EH (cell line): ENCODE data around the gene HAUS8.
A peak's percentile ranks its signal among the peaks of the same experiment; 100 is the strongest.
"Not testable (repeated sequence)": the region's sequence is repeated elsewhere in the genome, so short reads cannot be mapped to it uniquely, and the experiment has no call there.

Experiments
- DNase-seq: peaks from one replicate; pipeline ENCODE4 v3.0.0-alpha.2; 2015; ENCODE audit warnings: low read depth

Gene HAUS8

DNA sequence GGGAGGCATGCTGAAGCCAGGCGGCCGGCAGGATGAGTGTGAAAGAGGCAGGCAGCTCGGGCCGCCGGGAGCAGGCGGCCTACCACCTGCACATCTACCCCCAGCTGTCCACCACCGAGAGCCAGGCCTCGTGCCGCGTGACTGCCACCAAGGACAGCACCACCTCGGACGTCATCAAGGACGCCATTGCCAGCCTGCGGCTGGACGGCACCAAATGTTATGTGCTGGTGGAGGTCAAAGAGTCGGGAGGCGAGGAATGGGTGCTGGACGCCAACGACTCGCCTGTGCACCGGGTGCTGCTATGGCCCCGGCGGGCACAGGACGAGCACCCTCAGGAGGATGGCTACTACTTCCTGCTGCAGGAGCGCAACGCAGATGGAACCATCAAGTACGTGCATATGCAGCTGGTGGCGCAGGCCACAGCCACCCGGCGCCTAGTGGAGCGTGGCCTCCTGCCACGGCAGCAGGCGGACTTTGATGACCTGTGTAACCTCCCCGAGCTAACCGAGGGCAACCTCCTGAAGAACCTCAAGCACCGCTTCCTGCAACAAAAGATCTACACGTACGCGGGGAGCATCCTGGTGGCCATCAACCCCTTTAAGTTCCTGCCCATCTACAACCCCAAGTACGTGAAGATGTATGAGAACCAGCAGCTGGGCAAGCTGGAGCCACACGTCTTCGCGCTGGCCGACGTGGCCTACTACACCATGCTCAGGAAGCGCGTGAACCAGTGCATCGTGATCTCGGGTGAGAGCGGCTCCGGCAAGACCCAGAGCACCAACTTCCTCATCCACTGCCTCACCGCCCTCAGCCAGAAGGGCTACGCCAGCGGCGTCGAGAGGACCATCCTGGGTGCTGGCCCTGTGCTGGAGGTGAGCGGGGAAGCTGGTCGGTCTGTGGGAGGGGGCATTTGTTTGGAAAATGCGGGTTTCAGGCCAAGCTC is 26.7 kb upstream of the HAUS8 start:
- no peak for DNase-seq

- DNase-seq, result no peak
These were observed 23.1 kb upstream of the HAUS8 start for GRCh38 chr19:17098326-17098725.

GRCh38 chr19:17097593-17098126 is 22.4 kb upstream of the HAUS8 start:
- DNase-seq, result peak; percentile 66

GRCh38 chr19:17095141-17095919 is 20.1 kb upstream of the HAUS8 start:
- peak; percentile 74 for DNase-seq

- DNase-seq, result not testable (repeated sequence)
These were observed 19.4 kb upstream of the HAUS8 start for GRCh38 chr19:17094694-17095093.

DNA sequence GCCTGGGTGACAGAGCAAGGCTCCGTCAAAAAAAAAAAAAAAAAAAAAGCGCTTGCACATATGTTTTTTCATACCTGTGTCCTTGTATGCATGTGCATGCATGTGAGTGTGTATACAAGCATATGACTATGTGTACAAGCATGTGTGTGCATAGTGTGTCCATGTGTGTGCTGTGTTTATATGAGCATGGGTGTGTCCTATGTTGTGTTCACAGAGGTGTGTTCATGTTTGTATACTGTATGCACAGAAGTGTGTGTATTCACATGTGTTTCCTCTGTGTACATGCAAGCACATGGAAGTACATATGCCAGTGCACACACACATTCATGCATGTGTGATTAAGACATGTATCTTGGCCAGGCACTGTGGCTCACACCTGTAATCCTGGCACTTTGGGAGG is 17.4 kb upstream of the HAUS8 start:
- no peak for DNase-seq

DNA sequence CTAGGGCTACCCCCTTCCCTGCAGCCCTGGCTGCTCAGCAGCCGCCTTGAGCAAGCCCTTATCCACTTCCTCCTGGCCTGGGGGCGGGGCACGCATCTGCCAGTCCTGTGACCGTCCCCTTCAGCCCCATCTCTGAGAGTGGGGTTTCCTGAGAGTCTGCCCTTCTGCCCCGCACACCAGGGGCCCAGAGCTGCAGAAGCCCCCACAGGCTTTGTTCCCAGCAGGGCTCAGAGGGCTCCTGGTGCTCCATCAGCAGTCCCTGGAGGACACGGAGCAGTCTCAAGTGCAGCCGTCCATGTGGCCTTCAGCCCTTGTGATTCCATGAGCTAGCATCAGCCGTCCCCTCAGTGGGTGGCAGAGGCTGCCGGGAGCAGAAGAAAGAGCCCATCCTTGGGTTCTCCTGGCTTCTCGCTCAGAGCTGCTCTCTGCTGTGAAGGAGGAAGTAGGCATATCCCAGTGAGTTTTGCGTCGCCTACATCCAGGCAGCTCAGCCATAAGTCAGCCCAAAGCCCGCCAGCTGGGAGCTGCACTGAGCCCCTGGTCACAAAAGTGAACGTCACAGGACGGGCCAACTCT is 16.6 kb upstream of the HAUS8 start:
- no peak for DNase-seq

DNA sequence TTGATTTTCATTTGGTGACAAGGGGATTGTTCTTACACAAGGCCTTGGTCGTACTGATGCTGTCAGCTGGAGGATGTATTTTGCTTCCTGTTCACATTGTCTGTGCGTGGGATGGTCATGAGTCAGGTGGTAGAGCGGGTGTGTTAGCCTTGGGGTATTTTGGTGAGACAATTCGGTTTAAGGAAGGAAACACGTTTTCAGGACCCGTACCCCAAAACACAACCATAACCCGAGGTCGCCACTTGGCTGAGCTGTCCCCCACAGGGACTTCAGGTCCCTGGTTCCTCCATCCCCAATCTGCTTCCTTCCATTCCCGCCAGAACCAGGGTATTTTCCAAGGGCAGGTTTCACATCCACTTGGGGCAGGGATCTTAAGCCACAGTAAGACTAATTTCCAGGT is 15.3 kb upstream of the HAUS8 start:
- peak; percentile 70 for DNase-seq

DNA sequence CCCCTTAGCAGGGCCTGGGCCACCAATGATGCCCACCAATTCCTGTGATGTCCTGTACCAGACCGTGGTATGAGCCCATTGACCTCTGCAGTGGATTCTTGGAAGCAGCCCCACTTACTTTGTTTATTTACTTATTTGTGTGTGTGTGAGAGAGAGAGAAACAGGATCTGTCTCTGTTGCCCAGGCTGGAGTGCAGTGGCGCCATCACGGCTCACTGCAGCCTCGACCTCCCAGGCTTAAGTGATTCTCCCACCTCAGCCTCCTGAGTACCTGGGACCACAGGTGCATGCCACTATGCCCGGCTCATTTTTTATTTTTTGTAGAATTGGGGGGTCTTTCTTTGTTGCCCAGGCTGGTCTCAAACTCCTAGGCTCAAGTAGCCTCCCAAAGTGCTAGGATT is 13.3 kb upstream of the HAUS8 start:
- no peak for DNase-seq

DNA sequence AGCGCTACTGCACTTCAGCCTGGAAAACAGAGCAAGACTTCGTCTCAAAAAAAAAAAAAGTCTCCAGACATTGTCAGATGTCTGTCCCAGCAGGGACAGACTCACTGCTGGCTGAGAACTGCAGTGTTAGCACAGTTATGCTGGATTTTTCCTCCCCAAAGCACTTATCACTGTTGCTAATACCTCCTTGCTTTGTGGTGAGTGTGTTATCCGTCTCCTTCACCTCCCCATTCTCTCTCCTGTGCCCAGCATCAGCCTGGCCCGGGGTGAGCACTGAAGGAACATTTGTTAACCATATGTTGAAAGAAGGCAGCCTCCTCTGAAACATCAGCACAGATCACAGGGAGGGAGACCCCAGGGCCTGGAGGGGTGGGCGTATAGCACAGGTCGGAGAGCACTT is 11.6 kb upstream of the HAUS8 start:
- no peak for DNase-seq

DNA sequence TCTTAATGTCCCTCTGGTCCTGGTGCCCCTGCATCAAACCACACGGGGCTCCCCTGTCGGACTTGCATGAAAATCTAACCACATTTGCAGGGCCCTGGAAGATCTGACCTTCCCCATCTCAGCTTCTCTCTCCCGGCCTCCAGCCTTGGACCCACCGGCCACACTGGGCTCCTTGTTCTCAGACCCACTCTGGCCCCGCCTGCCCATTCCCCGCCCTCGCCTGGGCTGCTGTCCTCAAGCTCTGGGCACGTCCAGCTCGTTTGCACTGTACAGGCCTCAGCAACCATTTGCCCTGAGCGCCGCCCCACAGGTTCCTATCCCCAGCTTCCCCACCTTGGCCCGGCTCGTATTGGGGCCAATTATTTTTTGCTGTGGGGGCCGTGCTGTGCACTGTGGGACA is 10.9 kb upstream of the HAUS8 start:
- no peak for DNase-seq

GRCh38 chr19:17081672-17082630 is 6.7 kb upstream of the HAUS8 start:
- no peak for DNase-seq

GRCh38 chr19:17080440-17080801 is 5.2 kb upstream of the HAUS8 start:
- DNase-seq, result peak; percentile 46

DNA sequence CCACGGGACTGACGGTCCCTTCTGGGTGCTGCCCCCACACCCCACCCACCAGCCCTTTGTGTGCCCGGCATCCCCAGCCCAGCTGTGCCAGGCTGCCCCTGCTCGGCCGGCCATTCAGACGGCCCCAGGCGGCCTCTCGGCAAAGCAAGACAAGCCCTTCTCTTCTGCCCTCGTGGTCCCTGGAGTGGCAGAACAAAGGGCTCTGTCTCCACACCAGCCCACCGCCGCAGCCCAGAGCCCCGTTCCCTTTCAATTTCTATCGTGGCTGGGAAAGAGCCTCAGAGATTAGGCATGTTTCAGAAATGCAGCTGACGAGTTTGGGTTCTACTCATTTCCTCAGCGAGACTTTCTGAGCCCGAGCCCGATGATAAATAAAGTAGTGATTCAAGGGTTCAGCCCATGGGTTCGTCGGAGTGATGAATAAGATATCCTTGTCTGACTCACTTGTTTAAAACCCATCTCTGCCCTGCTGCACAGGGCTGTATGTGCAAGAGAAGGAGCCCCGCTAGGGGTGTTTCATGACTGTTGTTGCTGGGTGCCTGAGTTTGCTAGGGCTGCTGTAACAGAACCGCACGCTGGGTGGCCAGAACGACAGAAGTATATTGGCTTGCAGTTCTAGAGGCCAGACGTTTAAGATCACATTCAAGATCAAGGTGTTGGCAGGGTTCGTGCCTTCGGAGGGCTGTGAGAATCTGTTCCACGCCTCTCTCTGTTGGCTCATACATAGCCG is 4.6 kb upstream of the HAUS8 start:
- DNase-seq, result peak; percentile 100

DNA sequence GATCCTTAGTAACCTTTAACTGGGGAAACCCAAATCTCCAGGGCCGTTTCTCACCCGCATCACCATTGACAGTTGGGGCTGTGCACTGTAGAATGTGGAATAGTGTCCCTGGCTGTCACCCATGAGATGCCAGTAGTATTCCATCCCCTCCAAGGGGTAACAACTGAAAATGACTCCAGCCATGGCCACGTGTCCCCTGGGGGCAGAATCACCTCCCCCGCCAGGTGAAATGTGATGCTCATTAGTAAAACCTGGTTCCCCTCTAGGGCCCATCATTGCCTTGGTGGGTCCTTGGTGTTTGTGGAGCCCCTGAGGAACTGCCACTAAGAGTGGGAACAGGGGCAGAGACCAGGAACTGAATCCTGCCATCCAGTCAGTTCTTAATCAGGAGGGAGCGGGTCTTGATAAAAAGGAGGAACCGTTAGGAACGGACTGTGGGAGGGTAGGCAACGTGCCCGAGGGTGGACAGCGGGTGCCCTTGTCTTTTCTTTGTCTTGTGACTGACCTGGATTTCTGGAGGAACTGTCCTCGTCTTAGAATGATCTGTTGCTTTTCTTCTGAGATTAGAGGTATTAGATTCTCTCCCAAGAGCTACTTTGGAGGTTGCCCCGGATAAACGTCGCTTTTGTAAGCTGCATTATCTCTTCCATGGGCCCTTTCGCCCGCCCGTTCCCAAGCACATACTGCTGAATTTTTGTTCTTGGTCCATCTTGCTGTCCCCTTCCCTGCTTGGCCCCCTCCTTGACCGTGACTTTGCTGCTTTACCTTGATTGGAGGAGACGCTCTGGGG is 3.9 kb upstream of the HAUS8 start:
- no peak for DNase-seq

DNA sequence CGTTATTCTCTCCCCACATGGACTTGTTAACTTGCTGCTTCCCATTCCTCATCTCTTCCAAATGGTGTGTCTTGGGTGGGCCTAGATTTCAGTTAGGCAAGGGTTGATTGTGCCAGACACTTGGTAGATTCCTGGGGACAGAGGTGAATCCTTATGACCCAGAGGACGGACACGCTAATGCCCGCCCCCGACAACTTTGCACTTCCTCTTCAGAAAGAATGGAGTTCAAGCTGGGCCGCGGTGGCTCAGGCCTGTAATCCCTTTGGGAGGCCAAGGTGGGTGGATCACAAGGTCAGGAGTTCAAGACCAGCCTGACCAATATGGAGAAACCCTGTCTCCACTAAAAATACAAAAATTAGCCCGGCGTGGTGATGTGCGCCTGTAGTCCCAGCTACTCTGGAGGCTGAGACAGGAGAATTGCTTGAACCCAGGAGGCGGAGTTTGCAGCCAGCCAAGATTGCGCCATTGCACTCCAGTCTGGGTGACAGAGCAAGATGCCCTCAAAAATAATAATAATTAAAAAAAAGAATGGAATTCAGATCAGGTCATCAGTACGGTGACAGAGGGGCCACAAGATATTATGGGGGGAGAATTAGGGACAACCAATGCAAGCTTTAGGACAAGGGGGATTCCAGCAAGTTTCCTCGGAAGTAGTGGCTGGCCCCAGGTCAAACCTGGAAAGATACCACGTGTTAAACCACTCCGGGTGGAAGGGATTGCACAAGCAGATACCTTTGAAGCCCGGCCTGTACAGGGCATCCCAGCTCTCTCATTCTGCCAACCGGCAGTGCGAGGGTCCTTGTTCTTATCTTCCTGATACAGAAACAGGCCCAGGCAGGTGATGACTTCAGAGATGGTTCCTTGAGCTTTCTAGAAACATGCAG is 3.0 kb upstream of the HAUS8 start:
- no peak for DNase-seq

- no peak for DNase-seq
These were observed 2.3 kb upstream of the HAUS8 start for GRCh38 chr19:17077447-17078028.

DNA sequence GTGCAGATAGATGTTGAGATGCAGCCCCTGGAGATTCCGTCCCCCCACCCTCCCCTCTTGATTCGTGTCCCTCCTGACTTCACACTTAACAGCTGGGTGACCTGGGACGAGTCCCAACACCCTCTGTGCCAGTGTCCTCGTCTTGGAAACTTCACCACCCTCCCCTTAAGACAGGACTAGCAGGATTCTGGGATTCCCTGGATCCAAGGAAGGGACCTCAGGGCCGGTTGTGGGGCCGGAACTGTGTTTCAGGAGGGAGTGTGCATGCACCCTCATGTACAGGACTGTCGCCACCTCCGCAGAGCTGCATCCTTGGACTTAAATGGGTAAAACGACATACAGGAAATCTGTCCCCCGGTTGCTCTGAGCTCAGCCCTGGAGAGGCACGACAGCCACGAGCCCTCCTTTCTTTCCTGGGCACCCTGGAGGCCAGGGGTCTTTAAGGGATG is 1.3 kb upstream of the HAUS8 start:
- DNase-seq, result peak; percentile 56
